Transverse colon (tissue), 4 donors: ENCODE data around the gene RBMX.

Experiments
- CTCF ChIP-seq, 5 experiments: fragments of 200-600 bp in 3 of 5; fragments of 450-650 bp in 2 of 5; sonication (generic) in 3 of 5; IDR thresholded peaks; 1 replicate in 2 of 5; 2 replicates in 3 of 5; pipeline ENCODE4 v1.5.1; 2016 to 2017; ENCODE audit warnings: antibody characterized with exemption in 5 of 5, inconsistent platforms in 3 of 5, mild to moderate bottlenecking in 2 of 5, moderate library complexity in 1 of 5
- POLR2A ChIP-seq: fragments of 450-650 bp; IDR thresholded peaks from one replicate; pipeline ENCODE4 v1.6.1; 2016; ENCODE audit warnings: antibody characterized with exemption, mild to moderate bottlenecking, moderate library complexity
- POLR2AphosphoS5 ChIP-seq, 3 donors: sonication (generic); formaldehyde crosslinking; IDR thresholded peaks; one replicate each; pipeline ENCODE4 v1.6.1; 2016; ENCODE audit warnings: antibody characterized with exemption in 3 of 3

- no peak for TF ChIP-seq CTCF (IDR thresholded peaks at IDR 0.05)
- TF ChIP-seq POLR2A = no peak
- TF ChIP-seq POLR2AphosphoS5 (IDR thresholded peaks at IDR 0.05) = no peak
Measured at GRCh38 chrX:136906921-136907510, 26.5 kb upstream of the RBMX start.
